NB4 (cell line): ENCODE measurements around the gene STOML1.
"Not testable (repeated sequence)": the region's sequence is repeated elsewhere in the genome, so short reads cannot be mapped to it uniquely, and the experiment has no call there.

ENCODE experiments used
- CTCF ChIP-seq: IDR thresholded peaks from one replicate; pipeline ENCODE4 v1.5.1; 2012; ENCODE audit warnings: low read depth, low read length
- MAX ChIP-seq: IDR thresholded peaks from 2 replicates; pipeline ENCODE4 v1.6.1; 2011; ENCODE audit warnings: low read depth, low read length
- POLR2A ChIP-seq: IDR thresholded peaks from 2 replicates; pipeline ENCODE4 v1.6.1; 2011; ENCODE audit warnings: mild to moderate bottlenecking; ENCODE audit not compliant: insufficient read length; ENCODE audit errors: extremely low read depth

GRCh38 chr15:73973683-73974200 lies 18.4 kb downstream of the STOML1 start:
- TF ChIP-seq CTCF, POLR2A, MAX: not testable (repeated sequence)
